Stimulated activated CD8-positive, alpha-beta memory T cell treated with anti-CD3 and anti-CD28 coated beads, Interleukin-4, amount 100 ng/mL, for 24 hours (primary cell): Measurements from ENCODE around the gene DSTN.
A peak's percentile ranks its signal among the peaks of the same experiment; 100 is the strongest.

Experiments
- DNase-seq: peaks from one replicate; pipeline ENCODE4 v3.0.0-alpha.2; 2020; ENCODE audit warnings: low read depth

Gene DSTN

GRCh38 chr20:17612287-17612991, 42.6 kb downstream of the DSTN start:
- DNase-seq, result peak; percentile 19

DNA sequence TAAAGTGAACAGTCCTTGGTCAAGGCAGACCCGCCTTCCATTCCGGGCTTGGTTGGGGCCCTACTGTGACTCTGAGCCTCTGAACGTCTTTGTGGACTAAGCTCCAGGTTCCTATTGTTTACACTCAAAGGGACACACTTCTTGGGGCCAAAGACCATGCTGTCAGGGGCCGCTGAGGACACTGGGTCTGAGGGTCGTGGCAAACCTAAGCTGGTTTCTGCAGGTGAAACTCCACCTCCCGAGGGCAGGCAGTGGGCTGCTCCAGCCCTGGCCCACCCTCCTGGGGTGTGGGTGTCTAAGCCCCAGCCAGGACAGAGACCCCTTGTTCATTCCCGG, 43.1 kb downstream of the DSTN start:
- DNase-seq, result no peak

DNA sequence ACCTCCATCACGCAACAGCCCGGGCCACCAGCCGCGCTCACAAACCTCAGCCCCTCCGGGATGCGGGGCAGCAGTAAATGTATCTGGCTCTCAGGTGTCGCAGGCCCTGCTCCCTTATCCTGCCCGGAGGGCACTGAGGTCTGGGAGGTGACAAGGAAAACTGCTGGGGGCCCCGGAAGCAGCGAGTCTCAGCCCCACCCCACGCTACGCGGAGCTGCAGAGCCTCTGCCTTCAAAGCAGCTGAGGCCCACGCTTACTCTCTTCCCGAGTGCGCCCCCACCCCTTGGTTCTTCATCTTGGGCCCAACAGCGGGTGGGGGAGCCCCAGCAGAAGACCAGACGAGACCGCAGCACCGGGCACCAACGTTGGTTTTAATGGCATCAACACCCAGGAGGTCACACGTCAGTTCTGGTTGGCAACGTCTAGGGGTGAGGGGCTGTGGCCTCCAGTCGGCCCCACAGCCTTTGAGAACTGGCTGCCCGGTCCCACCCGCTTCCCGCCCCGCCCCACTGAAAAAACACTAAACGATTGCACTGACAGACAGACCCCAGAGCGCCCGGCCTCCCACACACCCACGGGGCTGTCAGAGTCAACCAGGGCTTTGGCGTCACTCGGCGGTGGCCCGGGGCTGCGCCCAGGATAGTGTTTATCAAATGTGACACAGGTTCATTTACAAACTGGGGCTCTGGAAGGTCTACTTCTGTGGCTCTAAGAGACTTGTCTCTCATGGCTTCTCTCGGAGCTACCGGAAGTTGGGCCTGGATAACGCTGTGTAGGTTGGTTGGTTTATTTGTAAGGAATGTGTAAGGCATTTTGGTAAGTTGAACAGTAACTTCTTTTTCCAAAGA, 43.7 kb downstream of the DSTN start:
- no peak for DNase-seq

- no peak for DNase-seq
Measured at GRCh38 chr20:17614176-17614811, 44.4 kb downstream of the DSTN start.

DNA sequence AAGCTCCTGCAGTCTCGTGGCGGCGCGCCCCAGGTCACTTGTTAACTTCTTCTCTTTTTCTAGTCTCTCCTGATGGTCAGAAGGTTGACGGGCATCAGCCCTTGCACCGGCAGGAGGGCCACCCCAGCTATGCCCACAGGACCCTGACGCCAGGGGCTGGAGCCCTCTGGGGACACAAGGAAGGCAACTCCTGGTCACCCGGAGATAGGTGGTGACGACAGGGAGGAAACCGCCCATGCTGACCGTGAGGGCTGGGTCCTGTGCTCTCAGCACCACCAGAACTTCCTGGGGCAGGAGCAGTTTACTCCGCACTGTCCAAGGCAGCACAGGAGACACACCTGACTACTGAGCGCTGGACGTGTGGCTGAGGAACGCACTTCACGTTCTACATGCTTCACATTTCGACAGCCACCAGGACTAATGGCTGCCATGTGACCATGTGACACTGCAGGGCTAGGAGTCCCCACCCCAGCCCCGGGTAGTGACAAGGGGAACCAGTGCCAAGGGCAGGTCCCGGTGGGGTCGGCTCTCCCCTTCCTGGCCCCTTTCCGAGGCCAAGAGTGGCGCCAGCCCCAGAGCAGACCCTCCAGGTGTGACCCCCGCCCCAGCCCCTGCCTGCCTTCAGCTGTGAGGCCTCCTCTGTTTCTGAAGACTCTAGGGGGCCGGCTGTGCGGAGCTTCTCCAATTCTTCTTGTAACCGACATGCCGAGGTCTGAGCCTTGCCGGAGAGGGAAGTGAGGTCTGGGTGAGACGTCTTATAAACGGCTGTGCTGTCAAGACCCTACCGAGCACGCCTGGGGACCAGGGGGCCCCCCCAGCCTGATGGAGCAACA, 45.2 kb downstream of the DSTN start:
- DNase-seq, result no peak

- DNase-seq, result no peak
Measured at GRCh38 chr20:17615645-17616479, 46.0 kb downstream of the DSTN start.

DNA sequence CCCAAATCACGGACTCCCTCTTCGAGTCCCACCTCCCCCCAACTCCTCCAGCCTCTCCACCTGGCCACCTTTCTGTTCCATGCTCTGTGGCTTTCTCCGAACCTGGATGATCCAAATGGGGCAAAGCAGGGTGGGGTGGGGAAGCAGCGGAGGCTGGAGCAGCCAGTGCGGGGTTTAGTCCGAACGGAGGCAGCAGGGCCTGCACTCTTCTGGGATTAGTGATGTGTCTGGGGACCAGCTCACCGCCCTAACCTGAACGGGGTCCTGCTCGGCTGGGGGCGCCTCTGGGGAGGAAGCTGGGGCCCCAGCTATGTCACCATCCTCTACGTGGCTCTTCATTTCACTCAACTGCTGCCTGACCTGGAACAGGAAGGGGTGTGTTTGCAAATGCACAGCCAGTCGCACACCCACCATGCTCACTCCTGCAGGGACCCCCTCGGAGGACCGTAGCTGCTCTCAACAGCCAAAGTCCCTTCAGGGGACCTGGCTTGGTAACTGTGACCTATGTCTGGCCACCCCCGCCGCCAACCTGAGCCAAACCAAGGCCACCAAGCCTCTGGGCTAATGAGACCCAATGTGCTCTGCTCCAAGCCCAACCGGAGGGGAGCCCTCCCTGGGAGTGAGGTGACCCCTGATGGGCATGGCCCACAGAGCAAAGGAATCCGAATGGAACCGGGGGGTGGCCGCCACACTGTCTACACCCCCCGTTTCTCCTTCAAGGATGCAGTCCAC, 46.8 kb downstream of the DSTN start:
- no peak for DNase-seq

DNA sequence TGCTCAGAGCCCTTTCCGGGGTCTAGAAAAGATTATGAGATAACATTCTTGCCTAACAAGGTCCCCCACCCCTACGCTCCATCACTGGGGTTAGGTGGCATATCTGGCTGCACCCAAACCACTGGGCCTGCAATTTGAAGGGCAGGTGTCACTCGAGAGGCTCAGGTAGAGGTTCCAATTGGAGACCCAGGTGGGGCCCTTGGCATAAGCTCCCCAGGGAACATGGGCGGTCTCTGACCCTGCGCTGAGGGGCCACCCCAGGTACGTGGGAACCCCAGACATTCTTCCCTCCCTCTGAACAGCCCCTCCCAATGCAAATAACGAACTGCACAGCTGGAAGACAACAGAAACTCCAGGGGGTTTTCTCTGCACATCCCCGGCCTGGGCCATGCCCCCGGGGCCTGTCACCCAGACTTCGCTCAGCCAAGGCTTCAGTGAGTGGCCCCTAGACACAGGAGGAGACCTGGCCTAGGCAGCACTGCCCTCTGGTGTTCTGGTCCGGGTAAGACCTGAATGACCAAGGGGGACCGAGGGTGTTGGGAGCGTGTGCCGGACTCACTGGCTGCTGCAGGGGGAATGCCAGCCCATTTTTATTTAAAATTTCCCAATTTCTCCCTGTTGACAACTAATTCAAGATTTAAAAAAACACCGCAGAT, 47.5 kb downstream of the DSTN start:
- DNase-seq, result peak; percentile 33

- no peak for DNase-seq
Measured at GRCh38 chr20:17617868-17618672, 48.2 kb downstream of the DSTN start.

DNA sequence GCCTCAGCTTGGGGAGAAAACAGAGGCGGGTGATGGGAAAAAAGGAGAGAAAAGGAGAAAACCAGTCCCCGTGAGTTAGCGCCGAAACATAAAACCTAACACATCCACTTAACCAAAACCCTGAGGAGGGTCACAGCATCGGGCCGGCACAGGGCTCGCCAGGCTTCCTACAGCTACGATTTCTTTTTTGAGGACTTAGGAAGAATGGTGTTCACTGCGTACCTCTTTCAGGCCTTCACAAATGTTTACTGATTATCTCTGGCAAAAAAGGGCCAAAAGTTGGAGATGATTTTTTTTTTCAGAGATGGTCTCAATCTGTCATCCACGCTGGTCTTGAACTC, 48.8 kb downstream of the DSTN start:
- no peak for DNase-seq

- DNase-seq, result no peak
Measured at GRCh38 chr20:17619351-17620093, 49.6 kb downstream of the DSTN start.

GRCh38 chr20:17620371-17621228, 50.7 kb downstream of the DSTN start:
- DNase-seq, result no peak

- no peak for DNase-seq
Measured at GRCh38 chr20:17621229-17621968, 51.5 kb downstream of the DSTN start.

- DNase-seq, result no peak
Measured at GRCh38 chr20:17622086-17622850, 52.4 kb downstream of the DSTN start.

DNA sequence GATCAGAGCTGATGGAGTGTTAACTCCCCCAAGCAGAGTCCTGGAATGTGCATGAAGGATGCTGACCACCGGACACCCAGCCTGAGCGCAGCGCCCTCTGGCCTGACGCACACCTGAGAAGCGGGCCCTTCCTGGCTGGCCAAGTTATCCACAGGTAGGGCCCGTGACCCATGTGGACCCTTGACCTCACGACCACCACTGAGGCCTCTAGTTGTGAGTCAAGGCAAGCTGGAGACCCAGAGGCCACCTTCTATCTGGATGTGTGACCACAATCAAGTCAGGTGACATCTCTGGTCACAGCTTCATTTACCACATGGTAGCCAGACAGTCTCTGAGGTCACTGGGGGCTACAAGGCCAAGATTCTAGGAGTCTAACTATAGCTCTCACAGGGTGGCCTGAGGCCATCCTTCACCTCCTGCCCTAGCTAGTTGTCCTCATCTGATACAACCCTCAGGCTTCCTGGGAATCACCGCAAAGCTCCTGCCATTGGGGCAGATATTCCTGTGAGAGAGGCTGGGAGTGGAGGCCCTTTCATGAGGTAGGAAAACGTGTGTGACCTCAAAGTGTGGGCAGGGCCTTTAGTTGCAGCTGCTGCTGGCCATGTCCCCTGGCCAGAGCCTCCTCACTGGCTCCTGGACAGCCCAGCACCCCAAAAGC, 53.1 kb downstream of the DSTN start:
- DNase-seq, result no peak

DNA sequence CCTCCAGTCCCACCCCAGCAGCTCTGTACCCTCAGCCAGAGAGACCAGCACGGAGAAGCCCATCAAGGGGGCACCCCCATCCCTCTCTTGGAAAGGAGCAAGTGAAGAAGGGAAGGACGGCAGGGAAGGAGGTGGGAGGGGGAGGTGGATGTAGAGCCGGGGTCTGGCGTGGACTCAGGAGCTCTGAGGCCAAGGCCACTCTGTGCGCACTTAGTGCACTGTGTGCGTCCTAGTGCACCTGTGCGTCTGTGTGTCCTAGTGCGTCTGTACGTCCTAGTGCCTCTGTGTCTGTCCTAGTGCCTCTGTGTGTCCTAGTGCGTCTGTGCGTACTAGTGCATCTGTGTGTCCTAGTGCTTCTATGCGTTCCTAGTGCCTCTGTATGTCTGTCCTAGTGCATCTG, 54.2 kb downstream of the DSTN start:
- DNase-seq, result no peak
